Stimulated activated CD4-positive, alpha-beta T cell treated with anti-CD3 and anti-CD28 coated beads, Interleukin-1b, Interleukin-23, amount 100 ng/mL, for 24 hours (primary cell): ENCODE measurements around the gene LUC7L.
"Not testable (repeated sequence)": the region's sequence is repeated elsewhere in the genome, so short reads cannot be mapped to it uniquely, and the experiment has no call there.

Experiments
- DNase-seq, 4 experiments: peaks; one replicate each; pipeline ENCODE4 v3.0.0-alpha.2; 2020; ENCODE audit warnings: low read depth in 4 of 4, low spot score in 1 of 4

The LUC7L gene

GRCh38 chr16:180681-181564 is 48.3 kb downstream of the LUC7L start:
- peak in 3 of 4 experiments; percentile 75 to 80 (median 76) for DNase-seq

- no peak for DNase-seq
Measured at GRCh38 chr16:180101-180675, 49.1 kb downstream of the LUC7L start, which contains the start of gene HBQ1. HBQ1 (plus strand) TSS chr16:180459; CDS start chr16:180487, 28 bp downstream.

GRCh38 chr16:179211-180092 is 49.8 kb downstream of the LUC7L start:
- DNase-seq: no peak

GRCh38 chr16:178668-179015 is 50.6 kb downstream of the LUC7L start:
- DNase-seq: no peak

- no peak for DNase-seq
Measured at GRCh38 chr16:177981-178667, 51.1 kb downstream of the LUC7L start.

GRCh38 chr16:177394-177822 is 51.8 kb downstream of the LUC7L start:
- no peak for DNase-seq

GRCh38 chr16:176477-177382 is 52.5 kb downstream of the LUC7L start, which contains the start of gene HBA1:
HBA1 (plus strand) TSS chr16:176680; CDS start chr16:176717, 37 bp downstream.
- DNase-seq: not testable (repeated sequence)

GRCh38 chr16:176006-176405 is 53.2 kb downstream of the LUC7L start:
- DNase-seq: not testable (repeated sequence)

GRCh38 chr16:175011-175949 is 54.0 kb downstream of the LUC7L start:
- DNase-seq: no peak

GRCh38 chr16:173928-174769 is 55.1 kb downstream of the LUC7L start:
- DNase-seq: not testable (repeated sequence)

GRCh38 chr16:173211-173854 is 55.9 kb downstream of the LUC7L start:
- DNase-seq: not testable (repeated sequence)

GRCh38 chr16:172374-172941 is 56.8 kb downstream of the LUC7L start, which contains the start of gene HBA2:
HBA2 (plus strand) TSS chr16:172876; CDS start chr16:172913, 37 bp downstream.
- not testable (repeated sequence) for DNase-seq

- DNase-seq: no peak
Measured at GRCh38 chr16:170788-171187, 58.5 kb downstream of the LUC7L start.

- DNase-seq: not testable (repeated sequence)
Measured at GRCh38 chr16:170088-170507, 59.2 kb downstream of the LUC7L start.

- DNase-seq: no peak
Measured at GRCh38 chr16:169014-169413, 60.2 kb downstream of the LUC7L start.

- DNase-seq: no peak
Measured at GRCh38 chr16:168424-168823, 60.8 kb downstream of the LUC7L start.
